Subcutaneous adipose tissue (tissue), 4 donors: Measurements from ENCODE around the gene LRRC8D. TPM values are rescaled to one million over a fixed set of nuclear protein-coding genes. Genes with fewer than 3 reads are reported as not detected.

Source experiments
- total RNA-seq, 4 donors: library from RNA; depleted of rRNA; stranded (reverse); fragments of >200 nt; gene quantifications; one replicate each; pipeline ENCODE4 v1.1.0, GENCODE V29; 2016
- TF ChIP-seq, protein P1 (sequence below): fragments of 450-650 bp; IDR thresholded peaks from one replicate; pipeline ENCODE4 v1.5.1; 2016; ENCODE audit warnings: low read depth, mild to moderate bottlenecking, control low read depth, antibody characterized with exemption, moderate library complexity

The LRRC8D gene
- total RNA-seq, 4 donors from 2014 or later, result 7.5 to 12.4 (median 9.2) TPM

DNA sequence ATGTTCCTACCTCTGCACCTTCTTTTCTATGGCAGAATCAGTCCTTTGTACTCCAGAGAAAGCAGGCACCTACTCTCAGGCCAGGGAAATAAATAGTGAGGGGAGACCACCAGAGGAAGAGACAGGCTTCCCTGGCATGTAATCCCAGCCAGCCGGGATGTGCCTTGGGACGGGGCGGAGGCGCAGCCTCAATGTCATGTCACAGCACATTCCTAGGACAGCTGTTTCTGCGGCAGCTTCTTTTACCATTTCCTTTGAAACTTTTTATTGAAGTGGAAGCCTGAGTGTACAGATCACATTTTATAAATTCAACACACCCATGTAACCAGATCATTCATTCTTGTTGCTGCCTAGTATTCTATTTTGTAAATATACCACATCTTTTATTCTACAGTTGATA lies 106.2 kb downstream of the LRRC8D start:
- TF ChIP-seq, protein P1, sequence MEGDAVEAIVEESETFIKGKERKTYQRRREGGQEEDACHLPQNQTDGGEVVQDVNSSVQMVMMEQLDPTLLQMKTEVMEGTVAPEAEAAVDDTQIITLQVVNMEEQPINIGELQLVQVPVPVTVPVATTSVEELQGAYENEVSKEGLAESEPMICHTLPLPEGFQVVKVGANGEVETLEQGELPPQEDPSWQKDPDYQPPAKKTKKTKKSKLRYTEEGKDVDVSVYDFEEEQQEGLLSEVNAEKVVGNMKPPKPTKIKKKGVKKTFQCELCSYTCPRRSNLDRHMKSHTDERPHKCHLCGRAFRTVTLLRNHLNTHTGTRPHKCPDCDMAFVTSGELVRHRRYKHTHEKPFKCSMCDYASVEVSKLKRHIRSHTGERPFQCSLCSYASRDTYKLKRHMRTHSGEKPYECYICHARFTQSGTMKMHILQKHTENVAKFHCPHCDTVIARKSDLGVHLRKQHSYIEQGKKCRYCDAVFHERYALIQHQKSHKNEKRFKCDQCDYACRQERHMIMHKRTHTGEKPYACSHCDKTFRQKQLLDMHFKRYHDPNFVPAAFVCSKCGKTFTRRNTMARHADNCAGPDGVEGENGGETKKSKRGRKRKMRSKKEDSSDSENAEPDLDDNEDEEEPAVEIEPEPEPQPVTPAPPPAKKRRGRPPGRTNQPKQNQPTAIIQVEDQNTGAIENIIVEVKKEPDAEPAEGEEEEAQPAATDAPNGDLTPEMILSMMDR, result no peak

DNA sequence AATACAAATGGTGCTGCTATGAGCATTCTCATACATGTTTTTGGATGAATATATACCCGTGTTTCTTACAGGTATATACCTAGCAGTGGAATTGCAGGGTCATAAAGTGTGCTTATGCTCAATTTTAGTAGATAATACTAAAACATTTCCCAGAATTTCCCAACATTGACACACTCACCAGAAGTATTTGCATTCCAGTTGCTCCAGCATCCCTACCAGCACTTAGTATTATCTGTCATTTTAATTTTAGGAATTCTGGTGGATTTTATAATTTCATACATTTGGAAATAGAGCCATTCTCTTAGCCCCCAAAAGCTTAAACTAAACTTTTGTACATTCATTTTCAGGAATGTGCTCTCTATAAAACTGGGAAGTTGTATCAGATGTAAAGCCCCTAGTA lies 106.6 kb downstream of the LRRC8D start:
- TF ChIP-seq, protein P1, result no peak

DNA sequence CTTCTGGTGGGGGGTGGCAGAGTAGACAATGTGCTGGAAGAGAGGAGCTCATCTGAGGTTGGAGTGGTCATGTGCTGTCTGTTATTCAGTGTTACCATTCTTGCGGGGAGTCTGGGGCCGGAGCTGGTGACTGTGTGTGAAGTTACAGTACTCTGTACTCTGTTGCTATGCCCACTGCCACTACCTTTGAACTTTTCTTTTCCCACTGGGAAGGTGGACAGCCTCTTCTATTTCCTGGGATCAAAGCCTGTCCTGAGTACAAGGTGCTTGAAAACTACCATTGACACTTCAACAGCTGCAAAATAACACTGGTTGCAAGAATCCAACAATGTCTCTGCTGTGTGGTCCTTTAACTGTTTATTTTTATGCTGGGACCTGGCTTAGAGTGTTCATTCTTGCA lies 107.7 kb downstream of the LRRC8D start:
- TF ChIP-seq, protein P1, result no peak

DNA sequence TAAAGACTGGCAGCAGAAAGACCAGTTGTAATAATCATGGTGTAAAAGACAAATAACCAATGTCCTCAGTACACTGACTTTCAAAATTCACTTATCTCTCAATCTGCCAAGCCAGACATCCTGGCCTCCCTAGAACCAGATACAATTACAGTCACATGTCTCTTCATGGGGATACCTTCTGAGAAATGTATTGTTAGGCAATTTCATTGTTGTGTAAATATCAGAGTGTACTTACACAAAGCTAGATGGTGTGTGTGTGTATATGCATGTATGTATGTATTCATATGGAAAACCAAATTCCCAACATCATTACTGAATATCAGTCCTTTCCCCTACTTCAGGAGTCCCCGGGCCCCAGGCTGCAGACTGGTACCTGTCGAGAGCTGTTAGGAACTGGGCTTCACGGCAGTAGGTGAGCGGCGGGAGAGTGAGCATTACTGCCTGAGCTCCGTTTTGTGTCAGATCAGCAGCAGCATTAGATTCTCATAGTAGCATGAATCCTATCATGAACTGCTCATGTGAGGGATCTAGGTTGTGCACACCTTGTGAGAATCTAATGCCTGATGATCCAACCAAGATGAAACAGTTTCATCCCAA lies 108.7 kb downstream of the LRRC8D start:
- TF ChIP-seq, protein P1, result no peak

DNA sequence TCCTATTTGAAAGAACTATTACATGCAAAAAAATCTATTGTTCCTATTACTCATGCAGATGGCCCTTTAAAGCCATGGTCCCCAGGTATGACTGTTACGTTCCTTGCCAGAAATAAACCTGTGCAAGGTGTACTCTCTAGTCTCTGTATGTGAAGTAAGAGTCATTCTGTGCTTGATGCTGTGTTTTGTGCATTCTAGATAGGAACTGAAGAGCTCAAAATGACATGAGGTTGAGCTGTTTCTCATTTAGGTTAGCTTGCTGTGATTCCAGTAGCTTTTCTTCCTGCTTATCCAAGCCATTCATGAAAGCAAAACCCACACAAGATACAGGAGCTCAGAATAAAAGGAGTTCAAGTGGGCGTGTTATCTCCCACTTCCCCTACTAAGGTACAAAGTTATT lies 109.7 kb downstream of the LRRC8D start:
- TF ChIP-seq, protein P1, result no peak

DNA sequence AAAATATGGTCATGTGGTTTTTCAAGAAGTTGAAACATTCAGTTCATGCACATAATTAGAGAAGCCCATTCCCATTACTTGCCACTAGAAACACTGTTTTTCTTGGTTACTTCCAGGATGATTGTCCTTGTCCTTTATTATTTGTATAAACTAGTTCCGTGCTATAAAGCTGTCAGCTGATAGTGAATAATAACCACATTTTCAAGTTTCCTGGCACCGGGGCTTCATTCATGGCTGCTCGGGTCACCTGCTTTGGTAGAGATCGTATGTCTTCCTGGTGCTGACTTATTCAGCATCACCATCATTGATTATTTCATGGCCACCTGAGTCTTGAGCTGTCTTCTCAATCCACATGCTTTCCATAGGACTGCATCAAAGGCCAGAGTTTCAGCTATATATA lies 111.1 kb downstream of the LRRC8D start:
- TF ChIP-seq, protein P1, result no peak

DNA sequence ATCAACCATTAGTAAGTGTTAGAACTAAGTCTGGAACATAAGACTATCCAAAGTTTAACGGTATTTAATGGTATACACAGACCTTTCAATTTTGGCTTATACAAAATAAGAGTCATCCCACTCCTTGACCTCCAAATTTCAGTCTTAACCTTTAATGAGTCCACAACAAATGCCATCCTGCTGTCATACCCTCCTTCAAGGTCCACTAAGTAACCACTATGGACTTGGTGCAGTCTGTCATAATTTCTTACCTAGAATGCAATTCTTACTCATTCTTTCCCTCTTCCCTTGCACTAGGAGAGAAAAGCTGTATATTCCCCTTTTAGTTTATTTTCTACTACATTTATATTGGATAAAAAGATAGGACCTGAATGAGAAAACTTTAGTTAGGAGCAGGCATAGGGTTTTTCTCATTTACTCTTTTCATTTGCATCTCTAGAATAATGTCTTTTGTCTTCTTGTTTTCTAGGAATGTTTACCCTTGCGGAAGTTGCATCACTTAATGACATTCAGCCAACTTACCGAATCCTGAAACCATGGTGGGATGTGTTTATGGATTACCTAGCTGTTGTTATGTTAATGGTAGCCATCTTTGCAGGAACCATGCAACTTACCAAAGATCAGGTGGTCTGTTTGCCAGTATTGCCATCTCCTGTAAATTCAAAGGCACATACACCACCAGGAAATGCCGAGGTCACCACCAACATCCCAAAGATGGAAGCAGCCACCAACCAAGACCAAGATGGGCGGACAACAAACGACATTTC lies 111.9 kb downstream of the LRRC8D start:
- TF ChIP-seq, protein P1, result no peak
